ENCODE data around the gene GCKR. TPM values are rescaled to one million over a fixed set of nuclear protein-coding genes. Genes with fewer than 3 reads are reported as not detected.

Gene GCKR
- total RNA-seq, 4 donors from 2014 or later = not detected

- Histone ChIP-seq H3K4me1 (no peaks in the 10 kb centered on the region), H3K36me3 (peaks cover 0 to 7% (median 3%) of the 10 kb centered on the region in 4 donors), H3K27me3 (no peaks in the 10 kb centered on the region), H3K4me3 (no peak overlapping the region), H3K27ac (no peak overlapping the region), H3K9me3 (no peaks in the 10 kb centered on the region)
- intact Hi-C loops (cut with DNase I; ENCODE audit: low total_unique reads) = no loop called here
- DNase-seq = no peak
- in situ Hi-C loops (cut with MboI; ENCODE audit: low pct_ligation_motif_present in 1 of 4, low pct_unique_long_range_greater_than_20kb in 1 of 4, low sequenced_read_pairs in 3 of 4) = no loop called here
- TF ChIP-seq CTCF (IDR thresholded peaks at IDR 0.05) (no peak), POLR2A (IDR thresholded peaks at IDR 0.05) (no peak), EP300 (IDR thresholded peaks at IDR 0.05; ENCODE audit: low read depth) (no peak), POLR2AphosphoS5 (IDR thresholded peaks at IDR 0.05) (no peak)
- WGBS, 2 donors (ENCODE audit: low coverage in 1 of 2) = 89 to 100% methylated on average over 1 to 7 of the region's 7 CpGs
These were observed 42.7 kb upstream of the GCKR start for GRCh38 chr2:27453968-27454367.

DNA sequence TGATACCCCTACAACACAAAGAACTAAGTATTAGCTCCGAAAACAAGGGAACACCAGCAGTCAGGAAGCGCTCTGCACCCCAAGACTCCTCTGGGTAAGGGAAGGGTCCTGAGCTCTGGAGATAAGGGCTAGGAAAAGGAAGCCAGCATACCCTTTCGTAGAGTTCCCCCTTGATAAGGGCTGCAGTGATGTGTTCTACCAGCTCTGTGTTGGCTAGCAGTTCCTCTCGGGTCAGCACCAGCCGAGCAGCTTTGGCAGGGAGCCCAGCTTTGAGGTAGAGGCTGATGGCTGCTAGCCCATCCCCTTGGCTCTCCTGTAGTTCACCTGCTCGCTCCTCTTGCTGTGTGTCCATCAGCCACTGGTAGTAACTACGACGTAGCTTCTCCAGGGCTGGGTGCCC is 35.5 kb upstream of the GCKR start:
- Histone ChIP-seq H3K4me3 (no peak overlapping the region), H3K9me3 (no peaks in the 10 kb centered on the region), H3K27ac (no peak overlapping the region), H3K4me1 (no peaks in the 10 kb centered on the region), H3K27me3 (no peaks in the 10 kb centered on the region), H3K36me3 (peaks cover 0 to 7% (median 0%) of the 10 kb centered on the region in 4 donors)
- TF ChIP-seq EP300 (IDR thresholded peaks at IDR 0.05; ENCODE audit: low read depth) (no peak), CTCF (IDR thresholded peaks at IDR 0.05) (no peak), POLR2A (IDR thresholded peaks at IDR 0.05) (no peak), POLR2AphosphoS5 (IDR thresholded peaks at IDR 0.05) (no peak)
- no peak for DNase-seq
- intact Hi-C loops (cut with DNase I; ENCODE audit: low total_unique reads) (no loop called here), in situ Hi-C loops (cut with MboI; ENCODE audit: low pct_ligation_motif_present in 1 of 4, low pct_unique_long_range_greater_than_20kb in 1 of 4, low sequenced_read_pairs in 3 of 4) (no loop called here)
- WGBS, 2 donors (ENCODE audit: low coverage in 1 of 2) = 40 to 82% methylated on average over 1 to 8 of the region's 8 CpGs

GRCh38 chr2:27464443-27464842 is 32.2 kb upstream of the GCKR start:
- no peaks in the 10 kb centered on the region for H3K9me3 ChIP-seq
- no peaks in the 10 kb centered on the region for H3K36me3 ChIP-seq
- H3K27me3 ChIP-seq = no peaks in the 10 kb centered on the region
- intact Hi-C loops (cut with DNase I; ENCODE audit: low total_unique reads) (no loop called here), in situ Hi-C loops (cut with MboI; ENCODE audit: low pct_ligation_motif_present in 1 of 4, low pct_unique_long_range_greater_than_20kb in 1 of 4, low sequenced_read_pairs in 3 of 4) (no loop called here)
- DNase-seq = no peak
- TF ChIP-seq POLR2A (IDR thresholded peaks at IDR 0.05) (no peak), EP300 (IDR thresholded peaks at IDR 0.05; ENCODE audit: low read depth) (no peak), CTCF (IDR thresholded peaks at IDR 0.05) (no peak), POLR2AphosphoS5 (IDR thresholded peaks at IDR 0.05) (no peak)
- H3K27ac ChIP-seq = no peak overlapping the region
- no peaks in the 10 kb centered on the region for H3K4me1 ChIP-seq
- no peak overlapping the region for H3K4me3 ChIP-seq
- WGBS, 2 donors (ENCODE audit: low coverage in 1 of 2) = 86 to 94% methylated on average over 6 to 7 of the region's 7 CpGs

DNA sequence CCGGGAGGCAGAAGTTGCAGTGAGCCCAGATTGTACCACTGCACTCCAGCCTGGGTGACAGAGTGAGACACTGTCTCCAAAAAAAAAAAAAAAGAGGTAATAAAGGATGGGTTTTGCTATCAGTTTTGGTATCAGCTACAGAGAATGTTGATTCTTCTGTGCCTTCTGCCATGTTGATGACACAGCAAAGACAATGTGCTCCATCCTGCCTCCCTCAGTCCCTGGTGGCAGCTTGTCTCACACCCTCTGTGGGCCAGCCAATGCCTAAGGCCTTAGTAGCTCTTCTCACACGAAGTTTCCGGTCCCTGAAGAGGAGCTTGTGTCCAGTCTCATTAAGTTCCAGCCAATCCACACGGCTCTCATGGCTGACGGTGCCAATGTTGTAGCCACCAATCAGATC is 24.7 kb upstream of the GCKR start:
- Histone ChIP-seq H3K27ac (no peak overlapping the region), H3K4me1 (peaks cover 0 to 5% (median 0%) of the 10 kb centered on the region in 4 donors), H3K27me3 (no peaks in the 10 kb centered on the region), H3K9me3 (no peaks in the 10 kb centered on the region), H3K36me3 (peaks cover 0 to 8% (median 3%) of the 10 kb centered on the region in 4 donors), H3K4me3 (no peak overlapping the region)
- in situ Hi-C loops (cut with MboI; ENCODE audit: low pct_ligation_motif_present in 1 of 4, low pct_unique_long_range_greater_than_20kb in 1 of 4, low sequenced_read_pairs in 3 of 4) (no loop called here), intact Hi-C loops (cut with DNase I; ENCODE audit: low total_unique reads) (no loop called here)
- TF ChIP-seq POLR2AphosphoS5 (IDR thresholded peaks at IDR 0.05) (no peak), CTCF (IDR thresholded peaks at IDR 0.05) (no peak), EP300 (IDR thresholded peaks at IDR 0.05; ENCODE audit: low read depth) (no peak), POLR2A (IDR thresholded peaks at IDR 0.05) (no peak)
- 95% methylated on average over 5 of the region's 5 CpGs; no CpG with 5 or more reads in 1 of the 2 donors for WGBS, 2 donors (ENCODE audit: low coverage in 1 of 2)
- no peak for DNase-seq
